ENCODE measurements around the gene SERGEF. TPM values are rescaled to one million over a fixed set of nuclear protein-coding genes. Genes with fewer than 3 reads are reported as not detected.

SERGEF gene
- total and polyA plus RNA-seq, 12 donors = 14.8 to 105 (median 19.9) TPM

DNA sequence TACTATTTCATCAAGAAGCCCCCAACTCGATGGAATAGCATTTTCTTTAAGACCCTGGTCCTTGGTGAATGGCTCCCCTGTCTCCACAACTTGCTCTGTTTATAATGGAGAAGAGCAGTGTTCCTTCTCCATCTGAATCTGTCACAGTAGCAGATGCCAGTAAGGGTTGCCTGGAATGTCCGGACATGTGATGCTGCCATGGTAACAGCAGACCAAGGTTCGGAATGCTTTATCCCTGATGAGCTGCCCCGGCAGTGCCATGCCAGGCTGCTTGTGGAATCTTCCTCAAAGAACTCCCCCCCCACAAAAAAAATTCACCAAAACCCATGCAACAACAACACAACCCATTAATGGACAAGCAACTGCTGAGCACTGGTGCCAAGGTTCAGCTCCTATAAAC is 205.8 kb downstream of the SERGEF start:
- peak in 4 of 8 donors; percentile 41 to 75 (median 47) for ATAC-seq
- no peak for DNase-seq
- Histone ChIP-seq H3K4me3 (no peak overlapping the region), H3K36me3 (no peaks in the 10 kb centered on the region), H3K9me3 (no peaks in the 10 kb centered on the region), H3K27ac (no peak overlapping the region), H3K27me3 (no peaks in the 10 kb centered on the region), H3K4me1 (peaks cover 0 to 35% (median 20%) of the 10 kb centered on the region in 9 donors)
- WGBS, 2 donors = 69 to 80% methylated on average over 4 of the region's 4 CpGs
- intact Hi-C loops (cut with DNase I) = no loop called here
- TF ChIP-seq, protein P1, sequence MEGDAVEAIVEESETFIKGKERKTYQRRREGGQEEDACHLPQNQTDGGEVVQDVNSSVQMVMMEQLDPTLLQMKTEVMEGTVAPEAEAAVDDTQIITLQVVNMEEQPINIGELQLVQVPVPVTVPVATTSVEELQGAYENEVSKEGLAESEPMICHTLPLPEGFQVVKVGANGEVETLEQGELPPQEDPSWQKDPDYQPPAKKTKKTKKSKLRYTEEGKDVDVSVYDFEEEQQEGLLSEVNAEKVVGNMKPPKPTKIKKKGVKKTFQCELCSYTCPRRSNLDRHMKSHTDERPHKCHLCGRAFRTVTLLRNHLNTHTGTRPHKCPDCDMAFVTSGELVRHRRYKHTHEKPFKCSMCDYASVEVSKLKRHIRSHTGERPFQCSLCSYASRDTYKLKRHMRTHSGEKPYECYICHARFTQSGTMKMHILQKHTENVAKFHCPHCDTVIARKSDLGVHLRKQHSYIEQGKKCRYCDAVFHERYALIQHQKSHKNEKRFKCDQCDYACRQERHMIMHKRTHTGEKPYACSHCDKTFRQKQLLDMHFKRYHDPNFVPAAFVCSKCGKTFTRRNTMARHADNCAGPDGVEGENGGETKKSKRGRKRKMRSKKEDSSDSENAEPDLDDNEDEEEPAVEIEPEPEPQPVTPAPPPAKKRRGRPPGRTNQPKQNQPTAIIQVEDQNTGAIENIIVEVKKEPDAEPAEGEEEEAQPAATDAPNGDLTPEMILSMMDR (IDR thresholded peaks at IDR 0.05) = no peak

- H3K27ac ChIP-seq = peak overlapping the region in 1 of 10 donors; percentile 28
- no peak overlapping the region for H3K4me3 ChIP-seq
- DNase-seq (peak in 1 of 2 donors; percentile 19), ATAC-seq (peak in 7 of 8 donors; percentile 43 to 85 (median 60))
- H3K4me1 ChIP-seq = peaks cover 0 to 27% (median 8%) of the 10 kb centered on the region in 9 donors
- intact Hi-C loops (cut with DNase I) = no loop called here
- 63 to 64% methylated on average over 1 of the region's 1 CpG for WGBS, 2 donors
- TF ChIP-seq, protein P1 (IDR thresholded peaks at IDR 0.05) = no peak
- no peaks in the 10 kb centered on the region for H3K27me3 ChIP-seq
- no peaks in the 10 kb centered on the region for H3K36me3 ChIP-seq
- H3K9me3 ChIP-seq = no peaks in the 10 kb centered on the region
Observed at GRCh38 chr11:17805873-17806272, 207.0 kb downstream of the SERGEF start.

DNA sequence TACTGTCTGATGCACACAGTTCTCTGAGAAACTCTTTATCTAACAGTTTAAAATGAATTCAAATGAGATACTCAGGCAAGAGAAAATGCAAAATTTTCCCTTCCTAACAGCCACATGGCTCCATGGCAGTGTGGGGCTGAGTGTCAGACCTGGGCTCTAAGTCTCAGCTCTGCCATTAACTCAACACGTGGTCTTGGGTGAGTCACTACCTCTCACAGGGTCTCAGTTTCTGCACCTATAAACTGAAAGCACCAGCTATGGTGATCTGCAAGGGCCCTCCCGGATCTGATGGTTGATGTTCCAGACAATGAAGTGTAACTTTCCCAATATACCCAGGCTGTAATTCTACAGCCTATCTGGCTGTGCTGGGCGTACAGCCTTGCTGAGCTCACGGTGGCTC is 207.8 kb downstream of the SERGEF start:
- H3K9me3 ChIP-seq = no peaks in the 10 kb centered on the region
- intact Hi-C loops (cut with DNase I) = no loop called here
- H3K27ac ChIP-seq = no peak overlapping the region
- 95 to 98% methylated on average over 4 of the region's 4 CpGs for whole genome bisulfite sequencing, 2 donors
- H3K27me3 ChIP-seq = no peaks in the 10 kb centered on the region
- peaks cover 0 to 18% (median 0%) of the 10 kb centered on the region in 9 donors for H3K4me1 ChIP-seq
- no peak overlapping the region for H3K4me3 ChIP-seq
- H3K36me3 ChIP-seq = no peaks in the 10 kb centered on the region
- TF ChIP-seq, protein P1 (IDR thresholded peaks at IDR 0.05) = no peak
- no peak for ATAC-seq
- no peak for DNase-seq

- WGBS, 2 donors = 90 to 94% methylated on average over 7 of the region's 7 CpGs
- TF ChIP-seq, protein P1 (IDR thresholded peaks at IDR 0.05) = no peak
- no peak for ATAC-seq
Observed at GRCh38 chr11:17803754-17804334, 209.0 kb downstream of the SERGEF start.

More at GRCh38 chr11:17803754-17804334, 209.0 kb downstream of the SERGEF start:
- intact Hi-C loops (cut with DNase I) = no loop called here
- no peak overlapping the region for H3K27ac ChIP-seq
- no peak for DNase-seq
- no peaks in the 10 kb centered on the region for H3K9me3 ChIP-seq
- no peaks in the 10 kb centered on the region for H3K36me3 ChIP-seq
- no peaks in the 10 kb centered on the region for H3K27me3 ChIP-seq
- H3K4me3 ChIP-seq = no peak overlapping the region
- H3K4me1 ChIP-seq = peaks cover 0 to 22% (median 5%) of the 10 kb centered on the region in 9 donors

Data from heart right ventricle (tissue), 16 donors.